CD4-positive, alpha-beta T cell treated with Interferon gamma for 1 hour (primary cell): ENCODE measurements around the gene TRMT61A.

Source experiments
- DNase-seq: peaks from one replicate; pipeline ENCODE4 v3.0.0-alpha.2; 2020

Gene TRMT61A

GRCh38 chr14:103569408-103569807 lies 40.4 kb downstream of the TRMT61A start:
- DNase-seq = no peak

- no peak for DNase-seq
These were observed 45.1 kb downstream of the TRMT61A start for GRCh38 chr14:103574104-103574503.

- DNase-seq = no peak
These were observed 45.8 kb downstream of the TRMT61A start for GRCh38 chr14:103574707-103575285.

- no peak for DNase-seq
These were observed 47.5 kb downstream of the TRMT61A start for GRCh38 chr14:103576371-103577024.

GRCh38 chr14:103578401-103579075 lies 49.5 kb downstream of the TRMT61A start:
- no peak for DNase-seq

GRCh38 chr14:103581206-103581605 lies 52.2 kb downstream of the TRMT61A start:
- DNase-seq = no peak

GRCh38 chr14:103581954-103582703 lies 53.1 kb downstream of the TRMT61A start:
- DNase-seq = no peak

GRCh38 chr14:103584326-103584915 lies 55.4 kb downstream of the TRMT61A start:
- DNase-seq = no peak
